Activated T-cell treated with anti-CD3 and anti-CD28 coated beads, Interleukin-2, amount 50 U/mL, for 72 hours (primary cell): ENCODE measurements around the gene KIAA1191. TPM values are rescaled to one million over a fixed set of nuclear protein-coding genes. Genes with fewer than 3 reads are reported as not detected.
"Not testable (repeated sequence)": the region's sequence is repeated elsewhere in the genome, so short reads cannot be mapped to it uniquely, and the experiment has no call there.

Source experiments
- ATAC-seq, 2 donors: fragments of 150-1000 bp; cut with Tn5 transposase; replicated peaks in 1 of 2; 2 replicates each; pipeline ENCODE4 v1.10.0; 2021; ENCODE audit warnings: moderate library complexity in 2 of 2, mild to moderate bottlenecking in 1 of 2
- DNase-seq, 2 donors: peaks; one replicate each; pipeline ENCODE4 v3.0.0; 2021 to 2022; ENCODE audit warnings: mixed read lengths in 1 of 2
- H3K27ac Mint-ChIP-seq: one replicate; pipeline ENCODE4 v1.8.0; 2022; ENCODE audit warnings: mild to moderate bottlenecking, moderate library complexity, mixed read lengths
- H3K27me3 Mint-ChIP-seq: one replicate; pipeline ENCODE4 v1.8.0; 2022; ENCODE audit warnings: low read depth, mixed read lengths
- H3K36me3 Mint-ChIP-seq, 2 donors: one replicate each; pipeline ENCODE4 v1.8.0; 2022; ENCODE audit warnings: mixed read lengths in 2 of 2, mild to moderate bottlenecking in 1 of 2; ENCODE audit not compliant: insufficient read depth in 2 of 2
- H3K4me1 Mint-ChIP-seq: one replicate; pipeline ENCODE4 v1.8.0; 2022; ENCODE audit warnings: low read depth, mixed read lengths
- H3K4me3 Mint-ChIP-seq, 2 donors: one replicate each; pipeline ENCODE4 v1.8.0; 2022; ENCODE audit warnings: mild to moderate bottlenecking in 2 of 2, mixed read lengths in 2 of 2, moderate library complexity in 2 of 2
- H3K9me3 Mint-ChIP-seq, 2 donors: one replicate each; pipeline ENCODE4 v1.8.0; 2022; ENCODE audit warnings: mixed read lengths in 2 of 2
- total RNA-seq, 2 donors: library from RNA; stranded (reverse); gene quantifications; one replicate each; pipeline ENCODE4 v1.2.3, GENCODE V29; 2022

The KIAA1191 gene
- total RNA-seq, 2 donors from 2014 or later = 56.7 to 59.0 TPM

DNA sequence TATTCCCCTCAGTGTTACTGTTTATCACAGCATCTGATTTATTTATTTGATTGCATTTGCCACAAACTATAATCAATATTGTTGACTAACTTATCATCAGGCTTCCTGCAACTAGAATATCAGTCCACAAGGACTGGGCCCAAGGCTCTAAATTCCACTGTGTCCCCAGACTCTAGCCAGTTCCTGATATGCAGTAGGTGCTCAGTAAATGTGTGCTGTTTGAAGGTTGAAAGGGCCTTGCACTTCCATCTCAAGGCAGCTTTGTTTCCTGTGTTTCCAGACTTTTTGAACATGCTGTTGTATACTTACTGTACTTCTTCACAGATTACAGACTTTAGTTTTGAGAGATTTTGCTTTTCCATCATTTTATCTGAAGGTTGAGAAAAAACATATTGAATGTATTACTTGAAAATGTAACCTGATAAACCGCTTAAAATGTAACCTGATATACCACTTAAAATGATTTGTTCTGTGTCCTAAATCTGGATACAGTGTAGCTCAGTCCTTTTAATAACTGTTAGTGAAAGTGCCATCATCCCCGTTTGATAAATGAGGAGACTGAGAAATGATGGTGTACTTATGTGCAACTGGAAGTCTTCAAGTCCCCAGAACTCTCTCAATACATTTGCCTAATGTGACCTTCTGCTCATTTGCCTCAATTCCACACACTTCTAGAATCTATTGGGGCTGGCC lies 18.7 kb downstream of the KIAA1191 start:
- no peak for DNase-seq
- H3K27ac Mint-ChIP-seq = peak overlapping the region; percentile 74
- H3K27me3 Mint-ChIP-seq = no peaks in the 10 kb centered on the region
- H3K4me1 Mint-ChIP-seq = no peaks in the 10 kb centered on the region
- no peak for ATAC-seq
- H3K36me3 Mint-ChIP-seq = no peaks in the 10 kb centered on the region
- H3K9me3 Mint-ChIP-seq = no peaks in the 10 kb centered on the region
- H3K4me3 Mint-ChIP-seq = no peak overlapping the region

DNA sequence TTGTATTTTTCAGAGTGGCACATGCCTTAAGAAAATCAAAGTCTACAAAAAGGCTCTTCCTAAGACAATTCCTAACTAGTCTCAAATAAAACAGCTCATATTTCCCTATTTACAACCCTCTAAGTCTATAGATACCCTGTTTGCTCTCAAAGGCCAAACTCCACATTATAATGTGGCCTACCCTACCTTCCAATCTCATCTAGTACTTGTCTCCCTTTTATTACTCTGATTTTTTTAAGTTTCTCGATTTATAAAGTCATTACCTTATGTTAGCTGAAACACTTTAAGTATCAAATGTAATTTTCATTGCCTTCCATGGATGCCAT lies 19.4 kb downstream of the KIAA1191 start:
- Mint-ChIP-seq H3K36me3 (no peaks in the 10 kb centered on the region), H3K9me3 (no peaks in the 10 kb centered on the region), H3K4me1 (no peaks in the 10 kb centered on the region), H3K27ac (no peak overlapping the region), H3K27me3 (no peaks in the 10 kb centered on the region), H3K4me3 (no peak overlapping the region)
- ATAC-seq (no peak), DNase-seq (no peak)

DNA sequence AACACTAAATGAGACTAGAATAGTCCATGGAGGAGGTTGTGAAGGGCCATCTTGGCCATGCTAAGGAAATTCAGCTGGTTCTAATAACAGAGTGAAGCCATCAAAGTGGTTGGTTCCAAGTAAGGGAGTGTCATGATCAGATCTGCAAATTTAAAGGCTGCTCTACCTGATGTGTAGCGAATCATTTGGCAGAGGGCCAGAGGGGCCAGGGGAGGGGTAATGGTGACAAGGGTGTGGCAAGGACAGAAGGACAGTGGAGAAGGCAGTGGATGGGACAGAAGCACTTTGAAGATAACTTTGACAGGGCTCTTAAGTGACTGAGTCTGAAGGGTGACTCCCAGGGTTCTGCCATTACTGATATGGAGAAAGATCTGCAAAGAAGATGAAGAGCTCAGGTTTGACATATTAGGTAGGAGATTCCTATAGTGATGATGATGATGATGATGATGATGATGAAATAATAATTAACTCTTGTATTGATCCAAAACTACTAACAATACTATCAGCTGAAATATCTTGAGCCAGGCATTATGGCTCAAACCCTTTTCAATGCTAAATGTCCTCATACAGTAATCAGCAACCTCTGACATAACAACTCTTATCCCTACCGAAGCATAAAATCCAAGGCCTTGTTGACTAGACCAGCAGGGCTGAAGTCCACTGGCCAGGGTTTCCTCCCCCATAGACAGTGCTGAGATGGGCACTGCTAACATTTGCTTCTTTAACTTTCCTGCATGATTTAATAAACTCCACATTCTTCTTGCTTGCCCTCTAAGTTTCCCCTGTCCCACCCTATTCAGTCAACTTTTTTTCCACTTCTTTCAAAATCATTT lies 20.0 kb downstream of the KIAA1191 start:
- Mint-ChIP-seq H3K4me3 (no peak overlapping the region), H3K36me3 (no peaks in the 10 kb centered on the region), H3K27me3 (no peaks in the 10 kb centered on the region), H3K9me3 (no peaks in the 10 kb centered on the region), H3K4me1 (no peaks in the 10 kb centered on the region), H3K27ac (no peak overlapping the region)
- no peak for ATAC-seq
- no peak for DNase-seq

DNA sequence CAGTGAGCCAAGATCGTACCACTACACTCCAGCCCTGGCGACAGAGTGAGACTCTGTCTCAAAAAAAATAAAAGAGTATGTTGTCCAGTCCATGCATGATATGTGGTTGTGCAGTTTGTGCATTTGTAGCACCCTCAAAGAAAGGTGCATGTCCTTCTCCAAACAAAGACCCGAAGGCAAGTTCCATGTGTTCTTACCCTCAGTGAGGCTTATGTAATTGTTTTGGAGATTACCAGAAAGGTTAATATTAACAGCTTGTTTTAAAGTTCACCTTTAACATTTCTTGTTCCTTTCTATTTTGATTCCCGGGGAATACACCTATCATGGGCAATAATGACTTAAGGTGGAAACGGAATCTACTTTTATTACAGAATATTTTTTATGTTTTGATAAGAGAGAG lies 22.3 kb downstream of the KIAA1191 start:
- no peaks in the 10 kb centered on the region for H3K9me3 Mint-ChIP-seq

DNA sequence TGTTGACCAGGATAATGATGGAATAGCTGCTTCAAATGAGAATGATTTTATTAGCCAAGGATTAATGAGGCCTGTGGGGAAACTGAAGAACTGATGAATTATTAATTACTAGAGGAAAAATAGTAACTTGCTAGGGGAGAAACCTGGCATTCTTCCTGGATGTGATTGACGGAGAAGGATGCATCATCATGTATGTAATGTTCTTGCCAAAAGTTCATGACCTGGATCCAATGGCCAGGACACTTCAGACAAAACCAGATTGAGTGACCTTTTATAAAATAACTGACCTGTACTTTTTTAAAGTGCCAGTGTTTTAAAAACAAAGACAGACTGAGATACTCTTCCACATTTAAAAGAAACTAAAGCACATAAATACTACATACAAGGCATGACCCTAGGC lies 23.7 kb downstream of the KIAA1191 start:
- H3K4me3 Mint-ChIP-seq = no peak overlapping the region
- DNase-seq = no peak
- no peaks in the 10 kb centered on the region for H3K27me3 Mint-ChIP-seq
- no peak for ATAC-seq
- H3K36me3 Mint-ChIP-seq = peaks cover 9 to 11% of the 10 kb centered on the region in 2 donors
- H3K27ac Mint-ChIP-seq = peak overlapping the region; percentile 53
- H3K4me1 Mint-ChIP-seq = no peaks in the 10 kb centered on the region
- H3K9me3 Mint-ChIP-seq = peaks cover 2 to 4% of the 10 kb centered on the region in 2 donors

More for the DNA sequence above, 22.3 kb downstream of the KIAA1191 start:
- Mint-ChIP-seq H3K36me3 (peaks cover 3 to 4% of the 10 kb centered on the region in 2 donors), H3K27me3 (no peaks in the 10 kb centered on the region), H3K27ac (no peak overlapping the region), H3K4me1 (no peaks in the 10 kb centered on the region), H3K4me3 (no peak overlapping the region)
- no peak for ATAC-seq
- DNase-seq = no peak

DNA sequence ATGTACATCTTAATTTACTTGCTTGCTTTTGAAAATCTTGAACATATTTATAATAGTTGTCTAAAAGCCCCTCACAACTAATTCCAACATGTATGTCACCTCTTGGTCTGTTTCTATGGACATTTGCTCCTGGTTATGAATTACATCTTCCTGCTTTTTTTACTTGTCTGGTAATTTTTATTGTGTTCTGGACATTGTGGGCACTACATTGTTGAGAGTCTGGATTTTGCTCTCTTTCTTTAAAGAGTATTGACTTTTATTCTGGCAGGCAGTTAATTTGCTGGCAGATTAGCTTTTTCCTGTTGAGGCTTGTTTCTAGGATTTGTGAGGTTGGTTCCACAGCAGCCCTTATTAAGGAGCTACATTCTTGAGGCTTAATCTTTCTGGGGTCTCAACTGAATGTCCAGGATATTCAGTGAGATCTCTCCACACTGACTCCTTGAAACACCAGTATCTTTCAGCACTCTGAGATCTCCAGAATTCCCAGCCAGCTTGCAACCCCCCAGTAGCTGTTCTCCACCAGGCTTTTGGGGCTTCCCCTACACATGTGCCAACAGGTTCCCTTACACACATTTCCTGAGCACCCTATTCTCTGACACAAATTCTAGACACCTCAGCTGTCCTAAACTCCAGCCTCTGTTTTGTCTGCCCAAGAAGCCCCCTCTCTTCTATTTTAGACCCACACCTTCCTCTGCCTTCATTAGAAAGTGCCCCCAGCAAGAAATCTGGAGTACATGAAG lies 27.4 kb downstream of the KIAA1191 start:
- no peak overlapping the region for H3K27ac Mint-ChIP-seq
- peaks cover 12% of the 10 kb centered on the region in 2 donors for H3K36me3 Mint-ChIP-seq
- ATAC-seq (no peak), DNase-seq (no peak)
- no peaks in the 10 kb centered on the region for H3K27me3 Mint-ChIP-seq
- H3K4me3 Mint-ChIP-seq = no peak overlapping the region
- no peaks in the 10 kb centered on the region for H3K4me1 Mint-ChIP-seq
- peaks cover 2 to 4% of the 10 kb centered on the region in 2 donors for H3K9me3 Mint-ChIP-seq

DNA sequence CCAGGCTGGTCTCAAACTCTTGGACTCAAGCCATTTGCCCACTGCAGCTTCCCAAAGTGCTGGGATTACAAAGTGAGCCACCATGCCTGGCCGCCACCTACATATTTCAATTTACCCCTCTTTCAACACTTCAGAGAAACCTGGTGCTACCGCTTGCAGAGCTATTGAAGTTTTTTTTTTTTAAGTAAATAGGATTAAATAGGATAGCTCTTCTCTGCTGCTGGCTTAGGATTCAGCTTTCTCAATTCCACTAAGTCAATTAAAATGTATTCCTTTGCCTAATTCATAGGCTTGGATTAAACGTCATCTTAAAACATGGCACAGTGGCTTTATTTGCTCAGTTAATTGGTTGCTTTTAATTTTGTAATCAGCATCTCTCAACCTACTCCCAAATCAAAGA lies 41.0 kb downstream of the KIAA1191 start:
- Mint-ChIP-seq H3K9me3 (no peaks in the 10 kb centered on the region), H3K27ac (no peak overlapping the region), H3K36me3 (peaks cover 3 to 6% of the 10 kb centered on the region in 2 donors), H3K4me1 (no peaks in the 10 kb centered on the region), H3K4me3 (no peak overlapping the region), H3K27me3 (no peaks in the 10 kb centered on the region)
- no peak for DNase-seq
- ATAC-seq = no peak

DNA sequence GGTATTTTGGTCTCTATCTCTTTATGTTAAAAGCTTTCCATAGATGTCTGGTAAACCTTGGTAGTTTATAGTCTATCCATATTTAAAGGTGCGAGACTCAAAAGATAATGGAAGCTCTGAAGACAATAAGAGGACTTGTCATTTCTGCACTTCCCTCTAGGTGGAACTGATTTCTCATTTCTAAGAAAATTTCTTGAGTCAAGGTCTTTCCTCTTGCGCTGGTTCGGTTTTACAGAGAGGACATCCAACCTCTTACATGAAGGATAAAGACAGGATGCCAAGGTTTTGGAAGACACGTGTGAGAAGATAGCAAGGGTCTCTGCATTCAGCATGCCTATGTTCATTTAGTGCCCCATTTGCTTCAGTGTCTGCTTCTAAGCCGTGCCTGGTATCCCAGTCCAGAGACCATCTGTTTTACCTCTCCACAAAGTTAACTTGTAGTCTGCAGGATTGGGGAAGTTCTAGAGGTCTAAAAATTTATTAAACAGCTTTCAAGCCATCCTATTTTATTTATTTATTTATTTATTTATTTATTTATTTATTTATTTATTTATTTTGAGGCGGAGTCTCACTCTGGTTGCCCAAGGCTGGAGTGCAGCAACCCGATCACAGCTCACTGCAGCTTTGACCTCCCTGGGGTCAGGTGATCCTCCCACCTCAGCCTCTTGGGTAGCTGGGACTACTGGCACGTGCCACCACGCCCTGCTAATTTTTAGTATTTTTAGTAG lies 41.6 kb downstream of the KIAA1191 start:
- H3K4me1 Mint-ChIP-seq = no peaks in the 10 kb centered on the region
- no peak overlapping the region for H3K4me3 Mint-ChIP-seq
- no peak for ATAC-seq
- no peaks in the 10 kb centered on the region for H3K9me3 Mint-ChIP-seq
- H3K27me3 Mint-ChIP-seq = no peaks in the 10 kb centered on the region
- H3K36me3 Mint-ChIP-seq = peaks cover 3 to 6% of the 10 kb centered on the region in 2 donors
- no peak overlapping the region for H3K27ac Mint-ChIP-seq
- no peak for DNase-seq

DNA sequence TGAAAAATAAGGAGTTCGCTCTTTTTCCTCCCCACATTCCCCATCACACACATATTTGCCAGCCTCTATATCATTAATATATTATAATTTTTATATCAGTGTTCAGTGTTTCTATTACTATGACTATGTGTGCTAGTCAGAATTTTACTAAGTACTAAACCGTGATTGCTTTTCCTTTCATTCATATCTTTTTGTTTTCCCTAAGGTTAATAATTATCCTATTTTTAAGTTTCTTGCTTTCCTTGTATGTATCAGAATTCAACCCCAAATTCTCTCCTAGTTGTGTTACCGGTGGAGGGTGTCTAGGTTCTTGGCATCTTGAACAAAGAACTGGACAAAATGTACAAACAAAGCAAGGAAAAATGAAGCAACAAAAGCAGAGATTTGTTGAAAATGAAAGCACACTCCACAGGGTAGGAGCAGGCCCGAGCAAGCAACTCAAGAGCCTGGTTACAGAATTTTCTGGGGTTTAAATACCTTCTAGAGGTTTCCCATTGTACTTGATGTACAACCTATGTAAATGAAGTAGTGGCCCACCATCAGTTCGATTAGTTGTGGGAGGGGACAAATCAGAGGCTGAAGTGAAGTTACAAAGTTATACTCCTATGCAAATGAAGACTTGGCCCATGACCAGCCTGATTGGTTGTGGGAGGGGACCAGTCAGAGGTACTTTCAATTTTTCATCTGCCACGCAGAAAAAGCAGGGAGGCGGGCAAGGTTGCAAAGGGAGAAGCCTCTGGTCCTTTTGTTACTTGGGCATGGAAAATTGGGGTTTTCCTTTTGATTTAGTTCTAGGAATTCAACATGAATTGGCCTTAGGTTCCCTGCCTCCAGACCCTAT lies 43.8 kb downstream of the KIAA1191 start:
- H3K27ac Mint-ChIP-seq = peak overlapping the region; percentile 38
- peaks cover 0 to 4% of the 10 kb centered on the region in 2 donors for H3K36me3 Mint-ChIP-seq

DNA sequence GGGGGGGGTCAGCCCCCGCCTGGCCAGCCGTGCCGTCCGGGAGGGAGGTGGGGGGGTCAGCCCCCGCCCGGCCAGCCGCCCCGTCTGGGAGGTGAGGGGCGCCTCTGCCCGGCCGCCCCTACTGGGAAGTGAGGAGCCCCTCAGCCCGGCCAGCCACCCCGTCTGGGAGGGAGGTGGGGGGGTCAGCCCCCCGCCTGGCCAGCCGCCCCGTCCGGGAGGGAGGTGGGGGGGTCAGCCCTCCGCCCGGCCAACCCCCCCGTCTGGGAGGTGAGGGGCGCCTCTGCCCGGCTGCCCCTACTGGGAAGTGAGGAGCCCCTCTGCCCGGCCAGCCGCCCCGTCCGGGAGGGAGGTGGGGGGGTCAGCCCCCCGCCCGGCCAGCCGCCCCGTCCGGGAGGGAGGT lies 56.2 kb downstream of the KIAA1191 start:
- not testable (repeated sequence) for ATAC-seq, DNase-seq, H3K27ac Mint-ChIP-seq, H3K4me1 Mint-ChIP-seq, H3K27me3 Mint-ChIP-seq, H3K4me3 Mint-ChIP-seq, H3K9me3 Mint-ChIP-seq
- H3K36me3 Mint-ChIP-seq = peaks cover 11 to 15% of the 10 kb centered on the region in 2 donors

More for the DNA sequence above, 43.8 kb downstream of the KIAA1191 start:
- Mint-ChIP-seq H3K27me3 (no peaks in the 10 kb centered on the region), H3K9me3 (no peaks in the 10 kb centered on the region), H3K4me1 (no peaks in the 10 kb centered on the region), H3K4me3 (no peak overlapping the region)
- no peak for ATAC-seq
- no peak for DNase-seq
